Gastroesophageal sphincter (tissue), 4 donors: ENCODE results near the gene GALNS. TPM values are rescaled to one million over a fixed set of nuclear protein-coding genes. Genes with fewer than 3 reads are reported as not detected.
A peak's percentile ranks its signal among the peaks of the same experiment; 100 is the strongest.

Experiments
- ATAC-seq: fragments of 150-250 bp; one replicate; pipeline ENCODE4 v1.9.1; 2016; ENCODE audit warnings: mild to moderate bottlenecking, moderate library complexity
- H3K27ac ChIP-seq, 4 donors: fragments of 200-600 bp; sonication (generic) in 3 of 4; 1 replicate in 3 of 4; 2 replicates in 1 of 4; pipeline ENCODE4 v1.5.1; 2016 to 2019
- H3K27me3 ChIP-seq: fragments of 200-600 bp; sonication (generic); one replicate; pipeline ENCODE4 v1.5.1; 2019
- H3K36me3 ChIP-seq, 2 donors: fragments of 200-600 bp; sonication (generic); one replicate each; pipeline ENCODE4 v1.5.1; 2019; ENCODE audit warnings: control low read depth in 1 of 2
- H3K4me1 ChIP-seq, 3 donors: fragments of 200-600 bp; sonication (generic); 1 replicate in 2 of 3; 2 replicates in 1 of 3; pipeline ENCODE4 v1.5.1; 2016 to 2019; ENCODE audit warnings: control low read depth in 2 of 3
- H3K4me3 ChIP-seq, 2 donors: fragments of 200-600 bp; sonication (generic); one replicate each; pipeline ENCODE4 v1.5.1; 2019; ENCODE audit warnings: mild to moderate bottlenecking in 1 of 2, moderate library complexity in 1 of 2
- H3K9me3 ChIP-seq, 3 donors: fragments of 200-600 bp; sonication (generic); one replicate each; pipeline ENCODE4 v1.5.1; 2017 to 2019; ENCODE audit warnings: control low read depth in 2 of 3
- EP300 ChIP-seq: sonication (generic); formaldehyde crosslinking; IDR thresholded peaks from one replicate; pipeline ENCODE4 v1.6.1; 2017; ENCODE audit warnings: antibody characterized with exemption, mild to moderate bottlenecking
- POLR2A ChIP-seq, 2 donors: fragments of 450-650 bp; IDR thresholded peaks; one replicate each; pipeline ENCODE4 v1.6.1; 2017; ENCODE audit warnings: antibody characterized with exemption in 2 of 2, mild to moderate bottlenecking in 2 of 2, moderate library complexity in 1 of 2
- POLR2AphosphoS5 ChIP-seq: sonication (generic); formaldehyde crosslinking; IDR thresholded peaks from one replicate; pipeline ENCODE4 v1.6.1; 2017; ENCODE audit warnings: antibody characterized with exemption
- WGBS, 2 donors: methylation state at CpG; one replicate each; pipeline ENCODE4 v1.1.5; 2018; ENCODE audit warnings: low coverage in 1 of 2; 5-methylcytosine and 5-hydroxymethylcytosine counted together
- total RNA-seq, 4 donors: library from RNA; depleted of rRNA; stranded (reverse); fragments of >200 nt; gene quantifications; one replicate each; pipeline ENCODE4 v1.1.0, GENCODE V29; 2016
- TF ChIP-seq, protein P1 (sequence below), 4 experiments: fragments of 200-600 bp in 2 of 4; fragments of 450-650 bp in 2 of 4; sonication (generic) in 1 of 4; IDR thresholded peaks; one replicate each; pipeline ENCODE4 v1.5.1; 2017 to 2019; ENCODE audit warnings: antibody characterized with exemption in 4 of 4, mild to moderate bottlenecking in 2 of 4, moderate library complexity in 2 of 4

GALNS gene
- total RNA-seq, 4 donors from 2014 or later, result 4.2 to 29.4 (median 15.6) TPM

DNA sequence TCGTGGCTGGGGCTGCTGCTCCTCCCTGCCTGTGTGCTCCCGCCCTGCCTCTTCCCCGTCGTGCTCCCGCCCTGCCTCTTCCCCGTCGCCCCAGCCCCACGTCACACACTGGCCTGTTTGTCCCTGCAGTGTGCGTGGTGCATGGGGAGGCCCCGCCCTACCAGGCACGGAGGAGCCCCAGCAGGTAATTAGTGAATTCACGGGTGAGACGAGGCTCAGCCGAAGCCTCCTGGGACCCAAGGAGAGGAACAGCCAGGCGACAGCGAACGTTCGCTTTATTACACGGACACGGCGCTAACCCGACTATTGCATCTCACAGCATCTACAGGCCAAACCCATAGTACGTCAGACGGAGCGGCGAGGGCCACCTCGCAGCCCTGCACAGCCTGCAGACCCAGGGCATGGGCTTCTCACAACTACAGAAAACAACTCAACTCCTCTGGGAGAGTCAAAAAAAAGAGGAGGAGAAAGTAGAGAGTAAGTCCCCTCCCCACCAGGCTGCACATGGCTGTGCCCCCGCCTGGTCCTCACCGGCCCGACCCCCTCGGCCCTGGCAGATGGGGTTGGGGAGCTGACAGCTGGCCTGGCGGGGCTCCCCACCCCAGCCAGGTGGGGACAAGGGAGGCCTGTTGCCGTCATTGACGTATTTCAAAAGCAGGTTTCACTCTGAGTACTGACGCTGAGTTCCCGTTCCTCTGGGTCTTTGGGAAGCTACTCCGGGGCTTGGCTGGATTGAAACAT is 14.0 kb upstream of the GALNS start:
- Histone ChIP-seq H3K27me3 (peaks cover 73% of the 10 kb centered on the region), H3K9me3 (no peaks in the 10 kb centered on the region), H3K36me3 (no peaks in the 10 kb centered on the region), H3K4me3 (peak overlapping the region in 1 of 2 donors; percentile 2), H3K27ac (no peak overlapping the region), H3K4me1 (peaks cover 0 to 12% (median 0%) of the 10 kb centered on the region in 3 donors)
- TF ChIP-seq POLR2A (IDR thresholded peaks at IDR 0.05), result no peak
- TF ChIP-seq EP300, result no peak
- TF ChIP-seq, protein P1, sequence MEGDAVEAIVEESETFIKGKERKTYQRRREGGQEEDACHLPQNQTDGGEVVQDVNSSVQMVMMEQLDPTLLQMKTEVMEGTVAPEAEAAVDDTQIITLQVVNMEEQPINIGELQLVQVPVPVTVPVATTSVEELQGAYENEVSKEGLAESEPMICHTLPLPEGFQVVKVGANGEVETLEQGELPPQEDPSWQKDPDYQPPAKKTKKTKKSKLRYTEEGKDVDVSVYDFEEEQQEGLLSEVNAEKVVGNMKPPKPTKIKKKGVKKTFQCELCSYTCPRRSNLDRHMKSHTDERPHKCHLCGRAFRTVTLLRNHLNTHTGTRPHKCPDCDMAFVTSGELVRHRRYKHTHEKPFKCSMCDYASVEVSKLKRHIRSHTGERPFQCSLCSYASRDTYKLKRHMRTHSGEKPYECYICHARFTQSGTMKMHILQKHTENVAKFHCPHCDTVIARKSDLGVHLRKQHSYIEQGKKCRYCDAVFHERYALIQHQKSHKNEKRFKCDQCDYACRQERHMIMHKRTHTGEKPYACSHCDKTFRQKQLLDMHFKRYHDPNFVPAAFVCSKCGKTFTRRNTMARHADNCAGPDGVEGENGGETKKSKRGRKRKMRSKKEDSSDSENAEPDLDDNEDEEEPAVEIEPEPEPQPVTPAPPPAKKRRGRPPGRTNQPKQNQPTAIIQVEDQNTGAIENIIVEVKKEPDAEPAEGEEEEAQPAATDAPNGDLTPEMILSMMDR (IDR thresholded peaks at IDR 0.05), result no peak
- peak; percentile 17 for ATAC-seq
- 16% methylated on average over 7 of the region's 37 CpGs; no CpG with 5 or more reads in 1 of the 2 donors for WGBS, 2 donors

DNA sequence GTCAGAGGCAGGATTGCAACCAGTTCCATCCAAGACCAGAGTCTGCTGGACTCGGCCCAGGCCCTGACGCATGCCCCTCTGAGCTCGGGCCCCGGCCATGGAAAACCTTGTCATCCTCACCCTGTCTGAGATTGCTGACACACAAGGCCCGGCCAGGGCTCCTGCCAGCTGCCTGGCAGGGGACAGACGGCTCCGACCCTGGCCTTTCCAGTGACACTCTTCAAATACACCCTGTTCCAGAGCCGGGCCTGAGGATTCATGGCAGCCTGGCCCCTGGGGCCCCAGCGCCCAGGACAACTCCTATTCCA is 12.9 kb upstream of the GALNS start:
- Histone ChIP-seq H3K27ac (no peak overlapping the region), H3K36me3 (no peaks in the 10 kb centered on the region), H3K4me3 (no peak overlapping the region), H3K27me3 (peaks cover 82% of the 10 kb centered on the region), H3K4me1 (peaks cover 0 to 12% (median 0%) of the 10 kb centered on the region in 3 donors), H3K9me3 (no peaks in the 10 kb centered on the region)
- WGBS, 2 donors, result 71% methylated on average over 1 of the region's 9 CpGs; no CpG with 5 or more reads in 1 of the 2 donors
- no peak for TF ChIP-seq POLR2A (IDR thresholded peaks at IDR 0.05)
- TF ChIP-seq, protein P1 (IDR thresholded peaks at IDR 0.05), result no peak
- no peak for TF ChIP-seq EP300
- TF ChIP-seq POLR2AphosphoS5, result no peak
- no peak for ATAC-seq

- no peak for TF ChIP-seq EP300
- TF ChIP-seq POLR2A (IDR thresholded peaks at IDR 0.05), result no peak
- TF ChIP-seq POLR2AphosphoS5, result no peak
- H3K9me3 ChIP-seq, result no peaks in the 10 kb centered on the region
- no peak overlapping the region for H3K4me3 ChIP-seq
- no peaks in the 10 kb centered on the region for H3K36me3 ChIP-seq
- H3K4me1 ChIP-seq, result peaks cover 0 to 12% (median 0%) of the 10 kb centered on the region in 3 donors
- H3K27me3 ChIP-seq, result peaks cover 81% of the 10 kb centered on the region
- 85% methylated on average over 9 of the region's 27 CpGs; no CpG with 5 or more reads in 1 of the 2 donors for WGBS, 2 donors
- no peak overlapping the region for H3K27ac ChIP-seq
- ATAC-seq, result no peak
Observed at GRCh38 chr16:88868974-88869672, 12.4 kb upstream of the GALNS start.

GRCh38 chr16:88867581-88868246 is 11.0 kb upstream of the GALNS start:
- Histone ChIP-seq H3K9me3 (no peaks in the 10 kb centered on the region), H3K27me3 (peaks cover 67% of the 10 kb centered on the region), H3K36me3 (peaks cover 0 to 13% of the 10 kb centered on the region in 2 donors), H3K4me3 (no peak overlapping the region), H3K4me1 (peaks cover 0 to 12% (median 0%) of the 10 kb centered on the region in 3 donors), H3K27ac (no peak overlapping the region)
- WGBS, 2 donors, result 80% methylated on average over 7 of the region's 24 CpGs; no CpG with 5 or more reads in 1 of the 2 donors
- ATAC-seq, result no peak
- TF ChIP-seq POLR2AphosphoS5 (no peak), POLR2A (IDR thresholded peaks at IDR 0.05) (no peak), EP300 (no peak)
- TF ChIP-seq, protein P1 (IDR thresholded peaks at IDR 0.05), result no peak
